ENCODE measurements around the gene FOXF2. TPM values are rescaled to one million over a fixed set of nuclear protein-coding genes. Genes with fewer than 3 reads are reported as not detected.

The FOXF2 gene
- total RNA-seq, 2 experiments from 2014 or later, result not detected

GRCh38 chr6:1418471-1419191 lies 29.3 kb downstream of the FOXF2 start:
- Mint-ChIP-seq H3K4me1 (ENCODE audit: low read depth) (no peaks in the 10 kb centered on the region), H3K9me3 (peaks cover 4% of the 10 kb centered on the region), H3K27ac (no peak overlapping the region), H3K27me3 (peaks cover 43% of the 10 kb centered on the region), H3K4me3 (no peak overlapping the region), H3K36me3 (ENCODE audit: low read depth) (no peaks in the 10 kb centered on the region)
- Histone ChIP-seq H3K27ac (ENCODE audit: low read depth in 1 of 2, low read length in 2 of 2) (no peak overlapping the region), H3K4me1 (ENCODE audit: insufficient read depth, low read length) (no peaks in the 10 kb centered on the region), H3K9me3 (ENCODE audit: control insufficient read depth in 1 of 2, insufficient read depth in 1 of 2, low read length in 2 of 2) (peaks cover 3 to 6% of the 10 kb centered on the region in 2 experiments), H3K4me3 (ENCODE audit: low read length) (no peak overlapping the region), H3K36me3 (ENCODE audit: insufficient read depth, low read length) (no peaks in the 10 kb centered on the region), H3K27me3 (ENCODE audit: control insufficient read depth in 1 of 2, insufficient read depth in 2 of 2, low read length in 2 of 2) (peaks cover 2 to 11% of the 10 kb centered on the region in 2 experiments)
- ChIA-PET POLR2A (no interaction called here), CTCF (no interaction called here)
- no peak for ATAC-seq (ENCODE audit: poor library complexity)
- no peak for DNase-seq
- intact Hi-C loops (cut with DNase I, micrococcal nuclease), result no loop called here
- no peak for TF ChIP-seq CTCF (IDR thresholded peaks at IDR 0.05)

GRCh38 chr6:1420382-1420781 lies 31.0 kb downstream of the FOXF2 start:
- Histone ChIP-seq H3K36me3 (ENCODE audit: insufficient read depth, low read length) (no peaks in the 10 kb centered on the region), H3K4me1 (ENCODE audit: insufficient read depth, low read length) (no peaks in the 10 kb centered on the region), H3K27ac (ENCODE audit: low read depth in 1 of 2, low read length in 2 of 2) (no peak overlapping the region), H3K27me3 (ENCODE audit: control insufficient read depth in 1 of 2, insufficient read depth in 2 of 2, low read length in 2 of 2) (peaks cover 8 to 16% of the 10 kb centered on the region in 2 experiments), H3K9me3 (ENCODE audit: control insufficient read depth in 1 of 2, insufficient read depth in 1 of 2, low read length in 2 of 2) (peaks cover 3 to 6% of the 10 kb centered on the region in 2 experiments), H3K4me3 (ENCODE audit: low read length) (no peak overlapping the region)
- Mint-ChIP-seq H3K27ac (no peak overlapping the region), H3K4me3 (no peak overlapping the region), H3K4me1 (ENCODE audit: low read depth) (peaks cover 4% of the 10 kb centered on the region), H3K36me3 (ENCODE audit: low read depth) (no peaks in the 10 kb centered on the region), H3K9me3 (peaks cover 4% of the 10 kb centered on the region), H3K27me3 (peaks cover 54% of the 10 kb centered on the region)
- DNase-seq, result no peak
- ChIA-PET POLR2A (no interaction called here), CTCF (interaction anchor here (1.5 kb wide), 1 partner anchor 66 kb away, joined by 3 read pairs; no protein-coding TSS in a partner anchor)
- no peak for TF ChIP-seq CTCF (IDR thresholded peaks at IDR 0.05)
- ATAC-seq (ENCODE audit: poor library complexity), result no peak
- intact Hi-C loops (cut with DNase I, micrococcal nuclease), result no loop called here

- intact Hi-C loops (cut with DNase I, micrococcal nuclease), result no loop called here
- DNase-seq (no peak), ATAC-seq (ENCODE audit: poor library complexity) (no peak)
- Mint-ChIP-seq H3K9me3 (peaks cover 4% of the 10 kb centered on the region), H3K4me3 (no peak overlapping the region), H3K36me3 (ENCODE audit: low read depth) (no peaks in the 10 kb centered on the region), H3K27me3 (peaks cover 73% of the 10 kb centered on the region), H3K27ac (no peak overlapping the region), H3K4me1 (ENCODE audit: low read depth) (peaks cover 4% of the 10 kb centered on the region)
- H3K27ac ChIP-seq (ENCODE audit: low read depth in 1 of 2, low read length in 2 of 2), result no peak overlapping the region
- no peaks in the 10 kb centered on the region for H3K36me3 ChIP-seq (ENCODE audit: insufficient read depth, low read length)
- POLR2A ChIA-PET, result no interaction called here
- no peak for TF ChIP-seq CTCF (IDR thresholded peaks at IDR 0.05)
- CTCF ChIA-PET, result no interaction called here
- H3K4me1 ChIP-seq (ENCODE audit: insufficient read depth, low read length), result no peaks in the 10 kb centered on the region
- H3K9me3 ChIP-seq (ENCODE audit: control insufficient read depth in 1 of 2, insufficient read depth in 1 of 2, low read length in 2 of 2), result peaks cover 3 to 6% of the 10 kb centered on the region in 2 experiments
- H3K27me3 ChIP-seq (ENCODE audit: control insufficient read depth in 1 of 2, insufficient read depth in 2 of 2, low read length in 2 of 2), result peaks cover 8 to 16% of the 10 kb centered on the region in 2 experiments
- no peak overlapping the region for H3K4me3 ChIP-seq (ENCODE audit: low read length)
These were observed 32.9 kb downstream of the FOXF2 start for GRCh38 chr6:1422290-1422689.

Data from CD4-positive, alpha-beta T cell (primary cell).